OCI-LY3 (cell line): ENCODE results near the gene COQ9.
A peak's percentile ranks its signal among the peaks of the same experiment; 100 is the strongest.

ENCODE experiments used
- H2AFZ ChIP-seq: fragments of 200-600, 300-600 bp; shearing (Covaris generic); 2 replicates; pipeline ENCODE4 v1.6.0; 2014; ENCODE audit warnings: antibody characterized with exemption, low read depth, low read length
- H3K27ac ChIP-seq: fragments of 200-600, 300-600 bp; sonication (generic); 2 replicates; pipeline ENCODE4 v1.5.1; 2014; ENCODE audit warnings: mild to moderate bottlenecking, low read length, moderate library complexity, mixed read lengths
- H3K27me3 ChIP-seq: fragments of 200-600, 300-600 bp; sonication (generic); 2 replicates; pipeline ENCODE4 v1.6.1; 2014; ENCODE audit warnings: low read depth, low read length, mixed read lengths
- H3K36me3 ChIP-seq: fragments of 200-600, 300-600 bp; sonication (generic); replicated peaks from 2 replicates; pipeline ENCODE3; 2014; ENCODE audit warnings: low read depth, low read length, mixed read lengths
- H3K4me1 ChIP-seq: fragments of 300-600, 200-600 bp; sonication (generic); 2 replicates; pipeline ENCODE4 v1.6.1; 2014; ENCODE audit warnings: low read length, mixed read lengths
- H3K4me2 ChIP-seq: fragments of 200-600, 300-600 bp; sonication (generic); 2 replicates; pipeline ENCODE4 v1.6.1; 2014; ENCODE audit warnings: low read length, mixed read lengths
- H3K4me3 ChIP-seq: fragments of 300-600, 200-600 bp; sonication (generic); 2 replicates; pipeline ENCODE4 v1.5.1; 2014; ENCODE audit warnings: antibody characterized with exemption, mild to moderate bottlenecking, low read length, moderate library complexity
- H3K79me2 ChIP-seq: fragments of 300-600, 200-600 bp; shearing (Covaris generic); 2 replicates; pipeline ENCODE4 v1.6.1; 2014; ENCODE audit warnings: mild to moderate bottlenecking, low read length, mixed read lengths
- H3K9ac ChIP-seq: fragments of 300-600, 200-600 bp; shearing (Covaris generic); 2 replicates; pipeline ENCODE4 v1.6.0; 2014; ENCODE audit warnings: mild to moderate bottlenecking, low read length, moderate library complexity
- H3K9me3 ChIP-seq: fragments of 200-600, 300-600 bp; shearing (Covaris generic); 2 replicates; pipeline ENCODE4 v1.6.1; 2014; ENCODE audit warnings: low read length, mixed read lengths; ENCODE audit not compliant: insufficient read depth
- H4K20me1 ChIP-seq: fragments of 200-600, 300-600 bp; sonication (generic); 2 replicates; pipeline ENCODE4 v1.6.1; 2016; ENCODE audit warnings: low read length, mixed read lengths; ENCODE audit not compliant: insufficient read depth
- EZH2phosphoT487 ChIP-seq: fragments of 200-600 bp; shearing (Covaris generic); IDR thresholded peaks from 2 replicates; pipeline ENCODE4 v1.6.1; 2018; ENCODE audit warnings: antibody characterized with exemption, mixed run types, low read depth
- TF ChIP-seq, protein P1 (sequence below): fragments of 200-600, 300-600 bp; sonication (generic); IDR thresholded peaks from 2 replicates; pipeline ENCODE4 v1.5.1; 2014; ENCODE audit warnings: antibody characterized with exemption, low read length, low read depth

COQ9 gene

DNA sequence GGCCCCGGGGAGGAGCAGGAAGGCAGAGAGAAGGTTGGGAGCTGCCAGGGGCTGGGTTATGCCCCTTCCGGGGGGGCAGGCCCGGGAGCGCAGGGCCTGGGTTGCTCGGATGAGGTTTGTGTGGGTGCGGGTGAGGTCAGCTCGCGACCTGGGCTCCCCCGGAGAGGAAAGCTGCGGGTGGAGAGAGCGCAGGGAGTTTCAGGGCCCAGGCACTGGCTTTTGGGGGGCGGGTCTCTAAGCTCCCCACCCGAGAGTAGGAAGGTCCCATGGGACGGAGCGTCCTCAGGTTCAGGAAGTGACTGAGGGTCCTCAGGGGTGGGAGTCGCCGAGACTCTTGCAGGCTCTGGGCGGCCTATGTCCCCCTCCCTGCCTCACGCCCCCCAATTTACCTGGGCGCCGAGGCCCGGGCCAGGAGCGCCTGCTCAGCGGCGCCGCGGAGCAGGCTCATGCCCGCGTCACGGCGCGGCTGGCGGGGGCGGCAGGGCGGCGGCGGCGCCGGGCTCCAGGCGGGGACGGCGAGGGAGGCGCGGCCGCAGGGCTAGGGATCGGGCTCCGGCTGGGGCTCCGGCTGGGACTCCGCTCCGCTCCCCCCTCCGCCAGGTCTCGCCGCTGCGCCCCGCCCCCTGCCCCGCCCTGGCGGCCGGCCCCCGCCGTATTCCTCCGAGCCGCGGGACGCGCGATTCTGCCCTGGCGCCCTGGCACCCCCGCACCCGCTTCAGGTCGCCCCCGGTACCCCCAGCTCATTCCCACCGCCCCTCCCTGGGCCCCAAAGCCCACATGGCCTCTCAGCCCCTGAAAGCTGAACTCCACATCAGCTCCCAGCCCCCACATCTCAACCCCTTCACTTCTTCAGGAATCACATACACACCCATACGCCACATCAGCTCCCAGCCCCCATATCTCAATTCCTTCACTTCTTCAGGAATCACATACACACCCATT is 38.9 kb downstream of the COQ9 start, which contains the start of gene DOK4:
Gene DOK4 (minus strand): TSS at position 578 of the 942 bp plus-strand sequence. CDS start 6,986 bp downstream, outside the sequence.
- H3K27ac ChIP-seq = no peak within 1 kb of the TSS

DNA sequence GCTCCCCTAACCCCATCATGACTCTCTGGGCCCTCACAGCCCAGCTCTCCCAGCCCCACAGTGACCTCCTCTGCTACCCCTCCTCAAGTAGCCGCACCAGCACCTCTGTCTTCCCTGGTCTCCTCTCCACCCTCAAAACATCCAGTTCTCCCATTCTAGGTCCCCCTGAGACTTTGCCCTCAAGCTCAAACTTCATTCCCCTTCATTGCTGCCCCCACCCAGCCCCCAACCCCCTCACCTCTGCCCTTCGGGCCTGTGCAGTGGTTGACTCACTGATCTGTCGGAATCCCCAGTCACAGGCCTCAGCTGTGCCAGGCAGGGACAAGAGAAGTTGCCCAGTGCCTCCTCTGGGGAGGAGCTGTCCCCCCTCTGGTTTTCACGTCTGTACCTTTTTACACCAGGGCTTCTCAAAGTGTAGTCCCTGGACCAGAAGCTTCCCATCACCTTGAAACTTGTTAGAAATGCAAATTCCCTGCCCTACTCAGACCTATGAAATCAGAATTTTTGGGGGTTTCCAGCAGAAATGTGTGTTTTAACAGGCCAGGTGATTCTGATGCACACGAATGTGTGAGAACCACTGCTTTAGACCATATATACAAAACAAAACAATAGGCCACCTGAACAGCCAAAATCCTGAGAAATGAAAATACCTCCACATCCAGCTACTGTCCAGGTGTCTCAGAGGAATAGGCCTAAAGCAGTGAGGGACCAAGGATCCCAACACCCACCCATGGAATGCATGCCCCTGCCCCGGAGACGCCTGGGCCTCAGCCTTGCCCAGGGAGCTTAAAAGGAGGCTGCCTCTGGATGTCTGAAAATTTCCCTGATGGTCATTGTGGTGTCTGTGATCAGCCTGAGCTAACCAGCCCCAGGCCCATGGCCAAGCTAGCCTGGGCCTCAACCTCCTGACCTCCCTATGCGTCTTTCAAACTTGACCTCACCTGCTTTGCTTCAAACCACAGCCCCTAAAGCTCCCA is 39.9 kb downstream of the COQ9 start:
- H2AFZ ChIP-seq = peak overlapping the region; percentile 93
- H3K4me1 ChIP-seq = peaks cover 17% of the 10 kb centered on the region
- no peak for TF ChIP-seq EZH2phosphoT487
- TF ChIP-seq, protein P1, sequence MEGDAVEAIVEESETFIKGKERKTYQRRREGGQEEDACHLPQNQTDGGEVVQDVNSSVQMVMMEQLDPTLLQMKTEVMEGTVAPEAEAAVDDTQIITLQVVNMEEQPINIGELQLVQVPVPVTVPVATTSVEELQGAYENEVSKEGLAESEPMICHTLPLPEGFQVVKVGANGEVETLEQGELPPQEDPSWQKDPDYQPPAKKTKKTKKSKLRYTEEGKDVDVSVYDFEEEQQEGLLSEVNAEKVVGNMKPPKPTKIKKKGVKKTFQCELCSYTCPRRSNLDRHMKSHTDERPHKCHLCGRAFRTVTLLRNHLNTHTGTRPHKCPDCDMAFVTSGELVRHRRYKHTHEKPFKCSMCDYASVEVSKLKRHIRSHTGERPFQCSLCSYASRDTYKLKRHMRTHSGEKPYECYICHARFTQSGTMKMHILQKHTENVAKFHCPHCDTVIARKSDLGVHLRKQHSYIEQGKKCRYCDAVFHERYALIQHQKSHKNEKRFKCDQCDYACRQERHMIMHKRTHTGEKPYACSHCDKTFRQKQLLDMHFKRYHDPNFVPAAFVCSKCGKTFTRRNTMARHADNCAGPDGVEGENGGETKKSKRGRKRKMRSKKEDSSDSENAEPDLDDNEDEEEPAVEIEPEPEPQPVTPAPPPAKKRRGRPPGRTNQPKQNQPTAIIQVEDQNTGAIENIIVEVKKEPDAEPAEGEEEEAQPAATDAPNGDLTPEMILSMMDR = no peak
- H3K27ac ChIP-seq = no peak overlapping the region
- no peaks in the 10 kb centered on the region for H3K36me3 ChIP-seq
- peaks cover 42% of the 10 kb centered on the region for H3K27me3 ChIP-seq
- H4K20me1 ChIP-seq = 0 out of 2 replicates have a peak, but pooled peaks cover 3% of the 10 kb centered on the region
- peak overlapping the region; percentile 78 for H3K4me3 ChIP-seq
- H3K79me2 ChIP-seq = no peaks in the 10 kb centered on the region
- H3K9me3 ChIP-seq = no peaks in the 10 kb centered on the region
- H3K9ac ChIP-seq = no peak overlapping the region; the same call in 1 of the 2 replicates
- peak overlapping the region; percentile 74 for H3K4me2 ChIP-seq

More for the DNA sequence above, 38.9 kb downstream of the COQ9 start, which contains the start of gene DOK4:
- Histone ChIP-seq H4K20me1 (0 out of 2 replicates have a peak, but pooled peaks cover 3% of the 10 kb centered on the region), H3K79me2 (no peaks in the 10 kb centered on the region), H3K9me3 (no peaks in the 10 kb centered on the region), H3K36me3 (no peaks in the 10 kb centered on the region), H3K4me3 (peak within 1 kb of the TSS; percentile 78), H2AFZ (peak within 1 kb of the TSS; percentile 93), H3K9ac (peak within 1 kb of the TSS; percentile 29), H3K4me1 (peaks cover 17% of the 10 kb centered on the region), H3K4me2 (peak within 1 kb of the TSS; percentile 92), H3K27me3 (peaks cover 38% of the 10 kb centered on the region)
- TF ChIP-seq, protein P1 = no peak
- TF ChIP-seq EZH2phosphoT487 = no peak

DNA sequence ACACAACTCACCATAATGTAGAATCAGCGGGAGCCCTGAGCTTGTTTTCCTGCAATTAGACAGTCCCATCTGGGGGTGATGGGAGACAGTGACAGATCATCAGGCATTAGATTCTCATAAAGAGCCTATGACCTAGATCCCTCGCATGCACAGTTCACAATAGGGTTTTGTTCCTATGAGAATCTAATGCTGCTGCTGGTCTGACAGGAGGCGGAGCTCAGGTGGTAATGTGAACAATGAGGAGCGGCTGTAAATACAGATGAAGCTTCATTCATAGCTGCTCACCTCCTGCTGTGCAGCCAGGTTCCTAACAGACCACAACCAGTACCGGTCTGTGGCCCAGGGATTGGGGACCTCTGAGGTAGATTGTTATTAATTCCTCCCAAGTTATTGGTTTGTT is 42.0 kb downstream of the COQ9 start:
- Histone ChIP-seq H2AFZ (no peak overlapping the region), H4K20me1 (0 out of 2 replicates have a peak, but pooled peaks cover 3% of the 10 kb centered on the region), H3K4me1 (peaks cover 17% of the 10 kb centered on the region), H3K4me2 (no peak overlapping the region), H3K79me2 (no peaks in the 10 kb centered on the region), H3K27me3 (peaks cover 44% of the 10 kb centered on the region), H3K36me3 (no peaks in the 10 kb centered on the region), H3K4me3 (no peak overlapping the region), H3K9ac (no peak overlapping the region), H3K9me3 (no peaks in the 10 kb centered on the region), H3K27ac (no peak overlapping the region)
- TF ChIP-seq, protein P1 = no peak
- no peak for TF ChIP-seq EZH2phosphoT487
